ENCODE results near the gene SLC4A9. TPM values are rescaled to one million over a fixed set of nuclear protein-coding genes. Genes with fewer than 3 reads are reported as not detected.

The SLC4A9 gene
- total RNA-seq, 2 experiments from 2014 or later, result not detected

DNA sequence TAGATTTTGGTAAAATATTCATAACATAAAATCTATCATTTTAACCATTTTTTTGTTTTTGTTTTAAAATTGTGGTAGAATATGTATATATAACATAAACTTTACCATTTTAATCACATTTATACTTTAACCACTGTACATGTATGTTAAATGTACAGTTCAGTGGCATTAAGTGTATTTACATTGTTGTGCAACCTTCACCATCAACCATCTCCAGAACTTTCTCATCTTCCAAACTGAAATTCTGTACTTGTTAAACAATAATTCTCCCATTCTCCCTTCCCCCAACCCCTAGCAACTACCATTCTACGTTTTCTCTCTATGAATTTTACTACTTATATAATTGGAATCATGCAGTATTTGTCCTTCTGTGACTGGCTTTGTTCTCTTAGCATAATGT is 53.2 kb downstream of the SLC4A9 start:
- no peaks in the 10 kb centered on the region for H3K9me3 ChIP-seq (ENCODE audit: control insufficient read depth in 1 of 2, insufficient read depth in 1 of 2, low read length in 2 of 2)
- ChIA-PET CTCF (no interaction called here), POLR2A (no interaction called here)
- Mint-ChIP-seq H3K4me3 (no peak overlapping the region), H3K9me3 (no peaks in the 10 kb centered on the region), H3K27me3 (no peaks in the 10 kb centered on the region), H3K4me1 (ENCODE audit: low read depth) (peaks cover 52% of the 10 kb centered on the region), H3K36me3 (ENCODE audit: low read depth) (peaks cover 43% of the 10 kb centered on the region), H3K27ac (no peak overlapping the region)
- peaks cover 17% of the 10 kb centered on the region for H3K4me1 ChIP-seq (ENCODE audit: insufficient read depth, low read length)
- no peaks in the 10 kb centered on the region for H3K27me3 ChIP-seq (ENCODE audit: control insufficient read depth in 1 of 2, insufficient read depth in 2 of 2, low read length in 2 of 2)
- intact Hi-C loops (cut with DNase I, micrococcal nuclease), result no loop called here
- no peak overlapping the region for H3K4me3 ChIP-seq (ENCODE audit: low read length)
- TF ChIP-seq, protein P1, sequence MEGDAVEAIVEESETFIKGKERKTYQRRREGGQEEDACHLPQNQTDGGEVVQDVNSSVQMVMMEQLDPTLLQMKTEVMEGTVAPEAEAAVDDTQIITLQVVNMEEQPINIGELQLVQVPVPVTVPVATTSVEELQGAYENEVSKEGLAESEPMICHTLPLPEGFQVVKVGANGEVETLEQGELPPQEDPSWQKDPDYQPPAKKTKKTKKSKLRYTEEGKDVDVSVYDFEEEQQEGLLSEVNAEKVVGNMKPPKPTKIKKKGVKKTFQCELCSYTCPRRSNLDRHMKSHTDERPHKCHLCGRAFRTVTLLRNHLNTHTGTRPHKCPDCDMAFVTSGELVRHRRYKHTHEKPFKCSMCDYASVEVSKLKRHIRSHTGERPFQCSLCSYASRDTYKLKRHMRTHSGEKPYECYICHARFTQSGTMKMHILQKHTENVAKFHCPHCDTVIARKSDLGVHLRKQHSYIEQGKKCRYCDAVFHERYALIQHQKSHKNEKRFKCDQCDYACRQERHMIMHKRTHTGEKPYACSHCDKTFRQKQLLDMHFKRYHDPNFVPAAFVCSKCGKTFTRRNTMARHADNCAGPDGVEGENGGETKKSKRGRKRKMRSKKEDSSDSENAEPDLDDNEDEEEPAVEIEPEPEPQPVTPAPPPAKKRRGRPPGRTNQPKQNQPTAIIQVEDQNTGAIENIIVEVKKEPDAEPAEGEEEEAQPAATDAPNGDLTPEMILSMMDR (IDR thresholded peaks at IDR 0.05), result no peak
- H3K36me3 ChIP-seq (ENCODE audit: insufficient read depth, low read length), result peaks cover 3% of the 10 kb centered on the region
- DNase-seq (no peak), ATAC-seq (ENCODE audit: poor library complexity) (no peak)
- no peak overlapping the region for H3K27ac ChIP-seq (ENCODE audit: low read depth in 1 of 2, low read length in 2 of 2)

DNA sequence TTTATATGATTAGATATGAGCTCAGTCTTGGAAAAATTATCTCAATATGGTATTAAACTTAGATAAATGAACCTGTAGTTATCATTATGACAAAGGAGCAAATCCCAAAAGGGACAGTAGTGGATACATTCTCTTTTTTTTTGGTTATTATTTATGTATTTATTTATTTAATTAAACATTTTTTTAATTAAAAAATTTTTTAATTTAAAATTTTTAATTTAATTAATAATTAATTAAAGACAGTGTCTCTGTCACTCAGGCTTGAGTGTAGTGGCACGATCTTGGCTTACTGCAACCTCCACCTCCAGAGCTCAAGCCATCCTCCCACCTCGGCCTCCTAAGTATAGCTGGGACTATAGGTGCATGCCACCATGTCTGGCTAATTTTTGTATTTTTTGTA is 57.2 kb downstream of the SLC4A9 start:
- DNase-seq, result no peak
- no peak overlapping the region for H3K27ac Mint-ChIP-seq
- H3K9me3 Mint-ChIP-seq, result no peaks in the 10 kb centered on the region
- CTCF ChIA-PET, result interaction anchor here (1.9 kb wide), 1 partner anchor 19 kb away, joined by 4 read pairs; no protein-coding TSS in a partner anchor
- ATAC-seq (ENCODE audit: poor library complexity), result no peak
- POLR2A ChIA-PET, result interaction anchor here (1.4 kb wide), 1 partner anchor 16 kb away, joined by 4 read pairs; the partner anchor contains the start of gene ANKHD1
- intact Hi-C loops (cut with DNase I, micrococcal nuclease), result no loop called here
- peaks cover 52% of the 10 kb centered on the region for H3K36me3 Mint-ChIP-seq (ENCODE audit: low read depth)
- Histone ChIP-seq H3K27me3 (ENCODE audit: control insufficient read depth in 1 of 2, insufficient read depth in 2 of 2, low read length in 2 of 2) (no peaks in the 10 kb centered on the region), H3K4me3 (ENCODE audit: low read length) (no peak overlapping the region), H3K36me3 (ENCODE audit: insufficient read depth, low read length) (peaks cover 1% of the 10 kb centered on the region), H3K27ac (ENCODE audit: low read depth in 1 of 2, low read length in 2 of 2) (no peak overlapping the region), H3K9me3 (ENCODE audit: control insufficient read depth in 1 of 2, insufficient read depth in 1 of 2, low read length in 2 of 2) (no peaks in the 10 kb centered on the region), H3K4me1 (ENCODE audit: insufficient read depth, low read length) (peaks cover 24% of the 10 kb centered on the region)
- H3K4me3 Mint-ChIP-seq, result no peak overlapping the region
- TF ChIP-seq, protein P1 (IDR thresholded peaks at IDR 0.05), result no peak
- no peaks in the 10 kb centered on the region for H3K27me3 Mint-ChIP-seq
- H3K4me1 Mint-ChIP-seq (ENCODE audit: low read depth), result peaks cover 63% of the 10 kb centered on the region

- no peaks in the 10 kb centered on the region for H3K9me3 ChIP-seq (ENCODE audit: control insufficient read depth in 1 of 2, insufficient read depth in 1 of 2, low read length in 2 of 2)
- TF ChIP-seq, protein P1 (IDR thresholded peaks at IDR 0.05), result no peak
- Mint-ChIP-seq H3K9me3 (no peaks in the 10 kb centered on the region), H3K27ac (no peak overlapping the region), H3K4me1 (ENCODE audit: low read depth) (peaks cover 62% of the 10 kb centered on the region), H3K36me3 (ENCODE audit: low read depth) (peaks cover 46% of the 10 kb centered on the region), H3K27me3 (no peaks in the 10 kb centered on the region), H3K4me3 (peak overlapping the region; percentile 73)
- peaks cover 2% of the 10 kb centered on the region for H3K36me3 ChIP-seq (ENCODE audit: insufficient read depth, low read length)
- H3K27ac ChIP-seq (ENCODE audit: low read depth in 1 of 2, low read length in 2 of 2), result no peak overlapping the region
- ChIA-PET POLR2A (interaction anchor here (1.6 kb wide), 1 partner anchor 18 kb away, joined by 10 read pairs; the partner anchor contains the start of gene ANKHD1), CTCF (no interaction called here)
- no peak overlapping the region for H3K4me3 ChIP-seq (ENCODE audit: low read length)
- peaks cover 29% of the 10 kb centered on the region for H3K4me1 ChIP-seq (ENCODE audit: insufficient read depth, low read length)
- ATAC-seq (ENCODE audit: poor library complexity) (no peak), DNase-seq (no peak)
- intact Hi-C loops (cut with DNase I, micrococcal nuclease), result no loop called here
- no peaks in the 10 kb centered on the region for H3K27me3 ChIP-seq (ENCODE audit: control insufficient read depth in 1 of 2, insufficient read depth in 2 of 2, low read length in 2 of 2)
Measured at GRCh38 chr5:140418862-140419520, 59.0 kb downstream of the SLC4A9 start.

Data from CD4-positive, alpha-beta T cell (primary cell).